HG02763 (cell line): ENCODE results near the gene SMAGP.
"Not testable (repeated sequence)": the region's sequence is repeated elsewhere in the genome, so short reads cannot be mapped to it uniquely, and the experiment has no call there.

Experiments
- ATAC-seq: cut with Tn5 transposase; IDR thresholded peaks from one replicate; pipeline ENCODE4 v1.9.1; 2021; ENCODE audit warnings: mild to moderate bottlenecking, moderate library complexity; ENCODE audit not compliant: unreplicated experiment

The SMAGP gene

DNA sequence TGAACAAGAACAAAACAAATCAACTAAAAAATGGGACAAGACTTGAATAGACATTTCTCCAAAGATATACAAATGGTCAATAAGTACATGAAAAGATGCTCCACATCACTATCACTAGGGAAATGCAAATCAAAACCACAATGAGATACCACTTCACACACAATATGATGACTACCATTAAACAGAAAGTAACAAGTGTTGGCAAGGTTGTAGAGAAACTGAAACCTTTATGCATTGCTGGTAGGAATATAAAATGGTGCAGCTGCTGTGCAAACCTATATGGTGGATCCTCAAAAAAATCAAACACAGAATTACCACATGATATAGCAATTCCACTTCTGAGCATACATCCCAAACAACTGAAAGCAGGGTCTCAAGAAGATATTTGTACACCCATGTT lies 5.2 kb downstream of the SMAGP start:
- no peak for ATAC-seq

DNA sequence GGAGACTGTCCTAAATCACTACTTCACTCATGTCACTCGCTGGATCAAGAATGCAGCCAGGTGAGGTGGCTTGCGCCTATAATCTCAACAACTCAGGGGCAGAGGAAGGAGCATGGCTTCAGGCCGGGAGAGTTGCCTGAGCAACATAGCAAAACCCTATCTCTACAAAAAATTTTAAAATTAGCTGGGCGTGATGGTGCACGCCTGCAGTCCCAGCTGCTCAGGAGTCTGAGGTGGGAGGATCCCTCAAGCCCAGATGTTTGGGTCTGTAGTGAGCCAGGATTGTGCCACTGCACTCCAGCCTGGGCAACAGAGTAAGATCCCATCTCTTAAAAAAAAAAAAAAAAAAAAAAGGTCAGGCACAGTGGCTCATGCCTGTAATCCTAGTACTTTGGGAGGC lies 5.9 kb downstream of the SMAGP start:
- ATAC-seq, result no peak

DNA sequence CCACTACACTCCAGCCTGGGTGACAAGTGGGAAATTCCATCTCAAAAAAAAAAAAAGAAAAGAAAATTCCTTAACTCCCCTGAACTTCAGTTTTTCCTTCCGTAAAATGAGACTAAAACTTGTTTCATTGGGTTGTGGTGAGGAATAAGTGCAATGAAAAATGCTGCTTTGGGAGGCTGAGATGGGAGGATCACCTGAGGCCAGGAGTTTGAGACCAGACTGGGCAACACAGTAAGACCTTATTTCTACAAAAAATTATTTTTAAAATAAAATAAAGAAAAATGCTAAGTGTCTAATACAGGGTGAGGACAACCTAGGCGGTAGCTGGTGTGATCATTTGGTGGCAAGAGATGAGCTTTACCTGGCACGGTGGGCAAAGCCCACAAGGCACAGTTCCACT lies 6.9 kb downstream of the SMAGP start:
- no peak for ATAC-seq

DNA sequence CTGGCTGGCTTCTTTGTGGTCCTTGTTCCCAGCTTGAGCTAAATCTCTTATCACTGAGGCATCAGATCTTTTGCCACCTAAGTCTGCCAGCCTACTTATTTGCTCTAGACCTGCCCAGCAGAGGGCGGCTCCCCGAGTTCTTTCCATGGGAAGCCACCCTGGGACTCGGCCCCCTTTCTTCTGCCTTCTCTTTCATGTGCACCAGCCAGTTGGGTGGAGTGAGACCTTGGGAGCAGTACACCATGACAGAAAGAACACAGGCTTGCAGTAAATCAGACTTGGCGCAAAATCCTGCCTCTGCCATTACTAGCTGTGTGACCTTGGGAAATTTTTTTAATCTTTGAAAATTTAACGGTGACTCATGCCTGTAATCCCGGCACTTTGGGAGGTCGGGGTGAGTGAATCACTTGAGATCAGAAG lies 7.4 kb downstream of the SMAGP start:
- no peak for ATAC-seq

- ATAC-seq, result not testable (repeated sequence)
Measured at GRCh38 chr12:51259600-51259999, 10.6 kb downstream of the SMAGP start.

- no peak for ATAC-seq
Measured at GRCh38 chr12:51254536-51254935, 15.7 kb downstream of the SMAGP start.

GRCh38 chr12:51253276-51253675 lies 16.9 kb downstream of the SMAGP start:
- no peak for ATAC-seq

DNA sequence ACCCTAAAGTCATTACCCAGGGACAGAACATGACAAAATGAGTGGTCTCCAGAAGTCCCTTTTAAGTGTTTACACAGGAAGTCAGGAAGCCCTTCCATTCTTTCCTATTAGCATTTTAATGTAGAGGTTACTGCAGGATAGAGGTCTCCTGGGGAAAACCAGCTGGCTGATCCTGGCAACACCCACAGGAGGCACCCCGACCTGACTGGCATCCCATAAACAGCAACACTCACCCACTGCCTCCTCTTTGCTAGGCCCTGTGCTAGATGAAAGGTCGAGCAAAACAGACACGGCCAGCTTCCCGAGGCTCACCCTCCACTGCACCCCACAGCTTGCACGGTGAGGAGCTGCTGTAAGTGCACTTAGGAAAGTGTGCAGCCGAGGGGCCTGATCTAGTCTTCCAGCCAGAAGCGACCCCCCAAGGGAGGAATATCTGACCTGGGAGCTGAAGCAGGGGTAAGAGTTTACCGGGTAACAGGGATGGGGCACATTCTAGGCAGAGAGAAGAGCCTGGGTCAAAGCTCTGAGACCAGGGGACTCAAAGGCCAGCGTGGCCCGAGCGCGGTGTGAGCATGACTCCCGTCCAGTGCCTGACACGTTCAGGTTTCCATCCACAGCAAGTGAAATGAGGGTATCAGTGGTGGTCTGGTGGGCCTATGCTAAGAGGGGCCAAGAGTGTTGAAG lies 22.6 kb downstream of the SMAGP start:
- no peak for ATAC-seq

- no peak for ATAC-seq
Measured at GRCh38 chr12:51246254-51246853, 23.9 kb downstream of the SMAGP start.

DNA sequence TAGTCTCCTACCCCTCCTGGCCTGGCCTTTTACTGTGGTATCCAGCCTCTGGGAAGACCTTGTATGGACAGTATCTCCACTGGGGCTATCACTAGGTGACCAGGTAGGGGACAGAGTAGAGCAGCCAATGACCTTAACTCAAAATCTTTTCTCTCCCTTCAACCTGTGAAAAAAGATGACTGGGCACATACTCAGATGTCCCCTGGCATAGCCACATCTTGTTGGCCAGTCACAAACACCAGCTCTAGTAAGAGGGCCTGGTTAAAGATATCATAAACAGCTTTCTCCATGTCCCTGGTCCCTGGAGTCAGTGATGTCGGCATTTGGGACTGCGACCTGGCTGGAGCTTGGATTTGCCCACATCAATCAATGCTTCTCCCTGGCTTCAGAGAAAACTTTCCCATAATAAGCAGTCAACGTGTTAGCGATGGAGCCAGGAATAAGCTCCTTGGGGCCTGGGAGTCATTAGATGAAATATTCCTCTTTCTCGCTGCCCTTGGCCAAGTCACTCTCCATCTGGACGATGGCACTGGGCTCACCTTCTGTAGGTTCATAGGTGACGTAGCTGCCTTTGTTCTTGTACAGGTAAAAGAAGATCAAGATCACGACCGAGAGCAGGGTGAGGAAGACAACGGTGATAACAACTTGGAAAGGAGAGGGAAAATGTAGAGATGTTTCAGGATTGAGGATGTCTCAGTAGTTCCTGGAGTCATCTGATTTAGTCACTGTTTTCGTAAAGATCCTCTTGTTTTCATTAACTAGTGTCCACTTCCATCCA lies 24.6 kb downstream of the SMAGP start:
- no peak for ATAC-seq

DNA sequence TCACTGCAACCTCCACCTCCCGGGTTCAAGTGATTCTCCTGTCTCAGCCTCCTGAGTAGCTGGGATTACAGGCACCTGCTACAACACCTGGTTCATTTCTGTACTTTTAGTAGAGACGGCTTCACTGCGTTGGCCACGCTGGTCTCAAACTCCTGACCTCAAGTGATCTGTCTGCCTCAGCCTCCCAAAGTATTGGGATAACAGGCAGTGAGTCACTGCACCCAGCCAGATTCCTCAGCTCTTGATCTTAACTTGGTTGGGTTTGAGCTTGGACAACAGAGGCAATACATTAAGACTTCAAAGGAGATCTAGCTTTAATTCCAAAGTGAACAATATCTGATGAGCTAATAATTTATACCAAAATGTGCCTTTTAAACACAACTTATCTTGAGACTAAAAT lies 25.9 kb downstream of the SMAGP start:
- no peak for ATAC-seq

DNA sequence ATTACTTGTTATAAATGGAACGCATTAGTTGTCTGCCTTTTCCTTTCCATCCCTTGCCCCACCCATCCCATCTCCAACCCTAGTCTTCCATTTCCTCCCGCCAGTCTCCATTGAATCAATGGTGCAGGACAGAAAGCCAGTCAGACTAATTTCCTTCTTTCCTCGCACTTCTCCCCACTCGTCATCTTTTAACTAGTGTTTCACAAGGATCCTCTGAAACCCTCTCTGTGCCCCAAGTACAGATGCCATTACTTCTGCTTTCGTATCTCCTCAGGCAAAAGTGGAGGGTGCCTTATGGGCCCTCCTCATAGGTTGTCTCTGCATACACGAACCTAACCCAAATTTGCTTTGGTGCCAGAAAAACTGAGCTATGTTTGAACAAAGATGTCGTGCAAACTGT lies 27.3 kb downstream of the SMAGP start:
- no peak for ATAC-seq

GRCh38 chr12:51242120-51242519 lies 28.1 kb downstream of the SMAGP start:
- ATAC-seq, result no peak

DNA sequence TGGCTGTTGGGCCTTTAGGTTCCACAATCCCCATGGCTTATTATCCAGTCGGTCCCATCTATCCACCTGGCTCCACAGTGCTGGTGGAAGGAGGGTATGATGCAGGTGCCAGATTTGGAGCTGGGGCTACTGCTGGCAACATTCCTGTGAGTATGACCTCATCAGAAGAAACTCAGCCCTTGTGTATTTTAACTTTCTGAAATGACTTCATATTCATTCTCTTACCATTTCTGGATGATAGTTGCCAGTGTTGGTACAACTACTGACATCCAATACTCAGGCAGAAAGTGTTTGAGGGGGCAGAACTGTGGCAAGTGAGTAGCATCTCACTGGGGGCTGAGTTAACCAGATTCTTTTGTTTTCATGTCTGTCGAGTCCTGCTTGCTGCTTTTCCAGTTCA lies 29.2 kb downstream of the SMAGP start:
- no peak for ATAC-seq

- peak; percentile 89 for ATAC-seq
Measured at GRCh38 chr12:51238510-51239334, 31.5 kb downstream of the SMAGP start, which contains the start of gene DAZAP2. DAZAP2 (plus strand) TSS chr12:51238826; CDS start chr12:51238908, 82 bp downstream.

GRCh38 chr12:51238037-51238509 lies 32.1 kb downstream of the SMAGP start:
- peak; percentile 11 for ATAC-seq

DNA sequence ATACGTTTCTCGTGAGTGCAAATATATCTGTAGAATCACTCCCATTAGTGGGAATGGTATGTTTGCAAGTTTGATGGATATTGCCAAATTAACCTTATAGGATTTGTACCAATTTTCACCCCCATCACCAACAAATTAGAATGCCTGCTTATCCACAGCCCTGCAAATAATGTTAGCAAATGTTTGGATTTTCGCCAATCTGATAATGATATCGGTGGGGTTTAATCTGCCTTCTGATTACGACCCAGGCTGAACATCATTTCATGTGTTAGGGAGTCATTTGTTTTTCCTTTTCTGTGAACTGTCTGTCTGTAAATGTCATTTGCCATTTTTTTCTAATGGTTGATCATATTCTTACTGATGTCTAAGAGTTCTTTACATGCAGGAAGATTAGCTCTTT lies 35.7 kb downstream of the SMAGP start:
- ATAC-seq, result no peak

GRCh38 chr12:51232642-51233041 lies 37.6 kb downstream of the SMAGP start:
- no peak for ATAC-seq

DNA sequence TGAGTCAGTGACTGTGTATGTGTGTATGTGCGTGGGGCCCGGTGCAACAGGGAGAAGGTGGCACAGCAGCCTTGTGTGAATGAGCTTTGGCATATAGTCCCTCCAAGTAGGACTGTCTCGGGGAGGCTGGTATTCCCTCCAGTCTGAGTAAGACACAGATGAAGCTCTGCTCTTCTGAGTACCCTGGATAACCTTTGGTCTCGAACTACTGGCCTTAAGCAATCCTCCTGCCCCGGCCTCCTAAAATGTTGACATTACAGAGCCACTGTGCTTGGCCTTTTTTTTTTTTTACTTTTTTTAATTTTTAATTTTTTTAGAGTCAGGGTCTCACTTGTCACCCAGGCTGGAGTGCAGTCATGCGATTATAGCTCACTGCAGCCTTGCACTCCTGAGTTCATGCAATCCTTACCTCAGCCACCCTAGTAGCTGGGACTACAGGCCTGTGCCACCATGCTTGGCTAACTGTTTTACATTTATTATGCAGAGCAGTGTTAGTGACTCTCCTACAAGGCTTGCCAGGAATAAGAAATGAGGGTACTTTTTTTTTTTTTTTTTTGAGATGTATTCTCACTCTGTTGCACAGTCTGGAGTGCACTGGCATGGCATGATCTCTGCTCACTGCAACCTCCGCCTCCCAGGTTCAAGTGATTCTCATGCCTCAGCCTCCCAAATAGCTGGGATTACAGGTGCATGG lies 41.0 kb downstream of the SMAGP start:
- no peak for ATAC-seq

- ATAC-seq, result no peak
Measured at GRCh38 chr12:51227962-51228361, 42.3 kb downstream of the SMAGP start.
